OCI-LY3 (cell line): ENCODE data around the gene CHPF.

ENCODE experiments used
- H2AFZ ChIP-seq: fragments of 200-600, 300-600 bp; shearing (Covaris generic); 2 replicates; pipeline ENCODE4 v1.6.0; 2014; ENCODE audit warnings: antibody characterized with exemption, low read depth, low read length
- H3K27ac ChIP-seq: fragments of 200-600, 300-600 bp; sonication (generic); 2 replicates; pipeline ENCODE4 v1.5.1; 2014; ENCODE audit warnings: mild to moderate bottlenecking, low read length, moderate library complexity, mixed read lengths
- H3K27me3 ChIP-seq: fragments of 200-600, 300-600 bp; sonication (generic); 2 replicates; pipeline ENCODE4 v1.6.1; 2014; ENCODE audit warnings: low read depth, low read length, mixed read lengths
- H3K36me3 ChIP-seq: fragments of 200-600, 300-600 bp; sonication (generic); replicated peaks from 2 replicates; pipeline ENCODE3; 2014; ENCODE audit warnings: low read depth, low read length, mixed read lengths
- H3K4me1 ChIP-seq: fragments of 300-600, 200-600 bp; sonication (generic); 2 replicates; pipeline ENCODE4 v1.6.1; 2014; ENCODE audit warnings: low read length, mixed read lengths
- H3K4me2 ChIP-seq: fragments of 200-600, 300-600 bp; sonication (generic); 2 replicates; pipeline ENCODE4 v1.6.1; 2014; ENCODE audit warnings: low read length, mixed read lengths
- H3K4me3 ChIP-seq: fragments of 300-600, 200-600 bp; sonication (generic); 2 replicates; pipeline ENCODE4 v1.5.1; 2014; ENCODE audit warnings: antibody characterized with exemption, mild to moderate bottlenecking, low read length, moderate library complexity
- H3K79me2 ChIP-seq: fragments of 300-600, 200-600 bp; shearing (Covaris generic); 2 replicates; pipeline ENCODE4 v1.6.1; 2014; ENCODE audit warnings: mild to moderate bottlenecking, low read length, mixed read lengths
- H3K9ac ChIP-seq: fragments of 300-600, 200-600 bp; shearing (Covaris generic); 2 replicates; pipeline ENCODE4 v1.6.0; 2014; ENCODE audit warnings: mild to moderate bottlenecking, low read length, moderate library complexity
- H3K9me3 ChIP-seq: fragments of 200-600, 300-600 bp; shearing (Covaris generic); 2 replicates; pipeline ENCODE4 v1.6.1; 2014; ENCODE audit warnings: low read length, mixed read lengths; ENCODE audit not compliant: insufficient read depth
- H4K20me1 ChIP-seq: fragments of 200-600, 300-600 bp; sonication (generic); 2 replicates; pipeline ENCODE4 v1.6.1; 2016; ENCODE audit warnings: low read length, mixed read lengths; ENCODE audit not compliant: insufficient read depth
- EZH2phosphoT487 ChIP-seq: fragments of 200-600 bp; shearing (Covaris generic); IDR thresholded peaks from 2 replicates; pipeline ENCODE4 v1.6.1; 2018; ENCODE audit warnings: antibody characterized with exemption, mixed run types, low read depth
- TF ChIP-seq, protein P1 (sequence below): fragments of 200-600, 300-600 bp; sonication (generic); IDR thresholded peaks from 2 replicates; pipeline ENCODE4 v1.5.1; 2014; ENCODE audit warnings: antibody characterized with exemption, low read length, low read depth

The CHPF gene

DNA sequence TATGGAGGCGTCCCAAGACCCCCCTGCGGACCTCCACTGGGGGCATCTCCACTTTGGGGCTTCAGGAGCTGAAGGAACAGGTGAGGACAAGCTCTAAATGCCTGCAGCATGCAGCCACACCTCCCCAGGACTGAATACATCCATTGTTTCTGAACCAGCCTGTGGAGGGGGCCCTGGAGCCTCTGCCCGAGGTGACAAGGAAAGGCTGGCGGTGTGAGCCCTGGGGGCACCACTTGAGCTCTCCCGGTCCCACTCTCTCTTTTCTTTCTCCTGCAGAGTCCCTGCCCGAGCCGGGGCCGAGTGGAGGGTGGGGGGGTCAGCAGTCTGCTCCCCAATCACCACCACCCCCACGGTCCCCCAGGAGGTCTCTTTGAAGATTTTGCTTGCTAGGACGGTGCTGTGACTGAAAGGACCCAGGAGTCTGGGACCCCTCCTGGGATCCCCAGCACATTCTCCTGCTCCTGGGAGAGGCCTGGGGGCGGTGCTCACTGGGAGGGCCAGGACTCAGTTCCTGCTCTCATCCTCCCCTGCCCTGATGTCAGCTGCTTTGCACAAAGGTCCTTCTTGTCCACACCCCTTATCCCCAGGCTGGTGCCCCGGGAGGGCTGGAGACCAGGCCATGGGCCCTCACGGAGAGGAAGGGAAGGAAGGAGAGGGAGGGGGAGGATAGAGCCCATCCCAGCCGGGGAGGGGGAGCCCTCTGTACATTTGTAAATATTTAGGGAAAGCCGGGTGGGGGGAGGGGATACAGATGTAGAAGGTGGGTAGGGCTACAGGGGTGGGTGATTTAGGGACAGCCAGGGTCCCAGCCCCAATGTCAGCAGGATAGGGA lies 5.7 kb downstream of the CHPF start:
- peaks cover 8% of the 10 kb centered on the region for H3K79me2 ChIP-seq
- TF ChIP-seq EZH2phosphoT487: no peak
- TF ChIP-seq, protein P1, sequence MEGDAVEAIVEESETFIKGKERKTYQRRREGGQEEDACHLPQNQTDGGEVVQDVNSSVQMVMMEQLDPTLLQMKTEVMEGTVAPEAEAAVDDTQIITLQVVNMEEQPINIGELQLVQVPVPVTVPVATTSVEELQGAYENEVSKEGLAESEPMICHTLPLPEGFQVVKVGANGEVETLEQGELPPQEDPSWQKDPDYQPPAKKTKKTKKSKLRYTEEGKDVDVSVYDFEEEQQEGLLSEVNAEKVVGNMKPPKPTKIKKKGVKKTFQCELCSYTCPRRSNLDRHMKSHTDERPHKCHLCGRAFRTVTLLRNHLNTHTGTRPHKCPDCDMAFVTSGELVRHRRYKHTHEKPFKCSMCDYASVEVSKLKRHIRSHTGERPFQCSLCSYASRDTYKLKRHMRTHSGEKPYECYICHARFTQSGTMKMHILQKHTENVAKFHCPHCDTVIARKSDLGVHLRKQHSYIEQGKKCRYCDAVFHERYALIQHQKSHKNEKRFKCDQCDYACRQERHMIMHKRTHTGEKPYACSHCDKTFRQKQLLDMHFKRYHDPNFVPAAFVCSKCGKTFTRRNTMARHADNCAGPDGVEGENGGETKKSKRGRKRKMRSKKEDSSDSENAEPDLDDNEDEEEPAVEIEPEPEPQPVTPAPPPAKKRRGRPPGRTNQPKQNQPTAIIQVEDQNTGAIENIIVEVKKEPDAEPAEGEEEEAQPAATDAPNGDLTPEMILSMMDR: no peak
- H3K4me1 ChIP-seq: peaks cover 6% of the 10 kb centered on the region
- no peak overlapping the region for H2AFZ ChIP-seq
- no peaks in the 10 kb centered on the region for H3K27me3 ChIP-seq
- peaks cover 14% of the 10 kb centered on the region; the same call in 1 of the 2 replicates for H4K20me1 ChIP-seq
- H3K27ac ChIP-seq: no peak overlapping the region
- H3K36me3 ChIP-seq: peaks cover 8% of the 10 kb centered on the region
- no peak overlapping the region for H3K4me3 ChIP-seq
- no peak overlapping the region for H3K4me2 ChIP-seq
- no peaks in the 10 kb centered on the region for H3K9me3 ChIP-seq
- H3K9ac ChIP-seq: no peak overlapping the region

DNA sequence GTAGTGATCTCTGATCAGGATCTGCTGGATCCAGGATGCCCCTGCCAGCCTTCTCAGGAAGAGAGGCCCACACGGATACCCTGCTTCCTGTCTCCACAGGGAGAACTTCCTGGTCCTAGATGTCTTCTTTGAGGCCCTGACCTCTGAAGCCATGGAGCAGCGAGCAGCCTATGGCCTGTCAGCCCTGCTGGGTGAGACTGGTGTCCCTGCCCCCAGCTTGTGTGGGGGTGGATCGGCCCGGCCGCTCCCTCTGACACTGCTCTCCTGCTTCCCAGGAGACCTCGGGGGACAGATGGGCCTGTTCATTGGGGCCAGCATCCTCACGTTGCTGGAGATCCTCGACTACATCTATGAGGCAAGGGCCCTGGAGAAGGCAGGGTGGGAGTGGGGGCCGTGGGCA lies 6.6 kb downstream of the CHPF start:
- Histone ChIP-seq H3K27ac (no peak overlapping the region), H3K4me3 (no peak overlapping the region), H3K79me2 (no peaks in the 10 kb centered on the region), H2AFZ (no peak overlapping the region), H3K27me3 (peaks cover 4% of the 10 kb centered on the region; the same call in 1 of the 2 replicates), H3K36me3 (peaks cover 8% of the 10 kb centered on the region), H3K9me3 (no peaks in the 10 kb centered on the region), H3K9ac (no peak overlapping the region), H3K4me2 (no peak overlapping the region), H4K20me1 (peaks cover 7% of the 10 kb centered on the region; the same call in 1 of the 2 replicates), H3K4me1 (peaks cover under 1% of the 10 kb centered on the region)
- TF ChIP-seq, protein P1: no peak
- TF ChIP-seq EZH2phosphoT487: no peak

DNA sequence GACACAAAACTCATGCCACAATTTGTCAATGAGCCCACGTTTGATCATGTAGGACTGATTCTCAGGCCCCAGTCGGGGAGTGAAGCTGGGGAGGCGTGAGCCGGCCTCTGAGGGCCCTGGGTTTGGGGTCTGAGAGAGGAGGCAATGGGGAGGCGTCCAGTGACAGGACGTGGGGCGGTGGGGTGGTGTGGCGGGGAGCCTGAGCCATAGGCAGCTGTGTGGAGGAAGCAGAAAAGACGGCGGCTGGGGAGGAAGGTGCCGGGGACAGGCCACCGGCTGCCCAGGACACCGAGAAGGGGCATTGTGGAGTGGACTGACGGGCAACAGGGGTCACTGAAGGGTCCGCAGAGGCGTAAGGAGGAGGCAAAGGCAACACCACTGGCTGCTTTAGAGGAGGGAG lies 7.2 kb downstream of the CHPF start:
- no peak overlapping the region for H3K9ac ChIP-seq
- no peaks in the 10 kb centered on the region for H3K9me3 ChIP-seq
- TF ChIP-seq, protein P1: no peak
- no peak for TF ChIP-seq EZH2phosphoT487
- H2AFZ ChIP-seq: no peak overlapping the region
- no peaks in the 10 kb centered on the region for H3K79me2 ChIP-seq
- H3K27ac ChIP-seq: no peak overlapping the region
- H3K27me3 ChIP-seq: peaks cover 8% of the 10 kb centered on the region
- H4K20me1 ChIP-seq: peaks cover 7% of the 10 kb centered on the region; the same call in 1 of the 2 replicates
- peaks cover 8% of the 10 kb centered on the region for H3K36me3 ChIP-seq
- no peak overlapping the region for H3K4me3 ChIP-seq
- no peak overlapping the region for H3K4me2 ChIP-seq
- no peaks in the 10 kb centered on the region for H3K4me1 ChIP-seq

DNA sequence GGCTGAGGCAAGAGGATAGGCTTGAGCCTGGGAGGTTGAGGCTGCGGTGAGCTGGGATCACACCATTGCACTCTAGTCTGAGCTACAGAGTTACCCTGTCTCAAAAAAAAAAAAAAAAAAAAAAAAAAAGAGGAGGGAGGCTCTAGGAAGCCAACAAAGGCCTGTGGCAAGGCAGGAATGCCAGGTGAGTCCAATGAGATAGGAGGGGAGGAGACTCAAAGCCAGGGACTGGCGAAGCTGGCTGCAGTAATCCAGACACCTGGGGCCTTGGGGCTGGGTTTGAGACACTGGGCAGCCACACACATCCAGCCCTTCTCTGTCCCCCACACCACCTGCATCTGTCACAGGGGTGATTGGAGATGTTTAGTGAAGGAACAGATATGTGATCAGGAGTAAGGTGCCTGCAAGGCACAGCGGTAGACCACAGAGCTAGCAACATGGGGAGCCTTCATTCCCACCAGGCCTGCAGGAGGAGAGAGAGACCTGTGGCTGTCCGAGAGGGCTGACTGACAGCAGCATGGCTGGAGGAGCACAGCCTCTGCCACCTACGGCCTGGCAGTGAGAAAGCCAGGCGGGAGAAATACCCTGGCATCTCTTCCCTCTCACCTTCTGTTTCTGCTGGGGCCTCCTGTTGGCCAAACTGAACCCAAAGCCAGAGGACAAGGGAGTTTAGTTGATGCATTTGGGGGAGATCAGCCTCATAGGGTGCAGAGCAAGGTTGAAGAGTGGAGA lies 9.5 kb downstream of the CHPF start:
- Histone ChIP-seq H3K27me3 (peaks cover 18% of the 10 kb centered on the region), H3K4me2 (no peak overlapping the region), H3K36me3 (no peaks in the 10 kb centered on the region), H3K4me3 (no peak overlapping the region), H3K9ac (no peak overlapping the region), H4K20me1 (no peaks in the 10 kb centered on the region), H3K27ac (no peak overlapping the region), H2AFZ (no peak overlapping the region), H3K79me2 (no peaks in the 10 kb centered on the region), H3K4me1 (no peaks in the 10 kb centered on the region), H3K9me3 (no peaks in the 10 kb centered on the region)
- TF ChIP-seq EZH2phosphoT487: no peak
- TF ChIP-seq, protein P1: no peak
